ENCODE data around the gene HCST. TPM values are rescaled to one million over a fixed set of nuclear protein-coding genes. Genes with fewer than 3 reads are reported as not detected.

Gene HCST
- total RNA-seq, 1 donor from 2014 or later: 9.1 TPM

- H3K4me1 ChIP-seq: peaks cover 25% of the 10 kb centered on the region
- no peak overlapping the region for H3K27ac ChIP-seq
- intact Hi-C loops (cut with DNase I): loop anchor here (10.0 kb wide), 2 partner anchors 165 to 225 kb away; partner anchors contain the start of genes ARHGAP33 and KMT2B
- TF ChIP-seq POLR2AphosphoS5 (IDR thresholded peaks at IDR 0.05; ENCODE audit: insufficient read depth in 1 of 2, low read depth in 1 of 2) (no peak), POLR2A (IDR thresholded peaks at IDR 0.05) (no peak)
- TF ChIP-seq, protein P1, sequence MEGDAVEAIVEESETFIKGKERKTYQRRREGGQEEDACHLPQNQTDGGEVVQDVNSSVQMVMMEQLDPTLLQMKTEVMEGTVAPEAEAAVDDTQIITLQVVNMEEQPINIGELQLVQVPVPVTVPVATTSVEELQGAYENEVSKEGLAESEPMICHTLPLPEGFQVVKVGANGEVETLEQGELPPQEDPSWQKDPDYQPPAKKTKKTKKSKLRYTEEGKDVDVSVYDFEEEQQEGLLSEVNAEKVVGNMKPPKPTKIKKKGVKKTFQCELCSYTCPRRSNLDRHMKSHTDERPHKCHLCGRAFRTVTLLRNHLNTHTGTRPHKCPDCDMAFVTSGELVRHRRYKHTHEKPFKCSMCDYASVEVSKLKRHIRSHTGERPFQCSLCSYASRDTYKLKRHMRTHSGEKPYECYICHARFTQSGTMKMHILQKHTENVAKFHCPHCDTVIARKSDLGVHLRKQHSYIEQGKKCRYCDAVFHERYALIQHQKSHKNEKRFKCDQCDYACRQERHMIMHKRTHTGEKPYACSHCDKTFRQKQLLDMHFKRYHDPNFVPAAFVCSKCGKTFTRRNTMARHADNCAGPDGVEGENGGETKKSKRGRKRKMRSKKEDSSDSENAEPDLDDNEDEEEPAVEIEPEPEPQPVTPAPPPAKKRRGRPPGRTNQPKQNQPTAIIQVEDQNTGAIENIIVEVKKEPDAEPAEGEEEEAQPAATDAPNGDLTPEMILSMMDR (IDR thresholded peaks at IDR 0.05): no peak
- DNase-seq (ENCODE audit: extremely low spot score in 2 of 2): no peak
- H3K9me3 ChIP-seq: no peaks in the 10 kb centered on the region
- H3K36me3 ChIP-seq: no peaks in the 10 kb centered on the region
- no peaks in the 10 kb centered on the region for H3K27me3 ChIP-seq
- H3K4me3 ChIP-seq: no peak overlapping the region
Observed at GRCh38 chr19:35939307-35940077, 37.2 kb downstream of the HCST start.

DNA sequence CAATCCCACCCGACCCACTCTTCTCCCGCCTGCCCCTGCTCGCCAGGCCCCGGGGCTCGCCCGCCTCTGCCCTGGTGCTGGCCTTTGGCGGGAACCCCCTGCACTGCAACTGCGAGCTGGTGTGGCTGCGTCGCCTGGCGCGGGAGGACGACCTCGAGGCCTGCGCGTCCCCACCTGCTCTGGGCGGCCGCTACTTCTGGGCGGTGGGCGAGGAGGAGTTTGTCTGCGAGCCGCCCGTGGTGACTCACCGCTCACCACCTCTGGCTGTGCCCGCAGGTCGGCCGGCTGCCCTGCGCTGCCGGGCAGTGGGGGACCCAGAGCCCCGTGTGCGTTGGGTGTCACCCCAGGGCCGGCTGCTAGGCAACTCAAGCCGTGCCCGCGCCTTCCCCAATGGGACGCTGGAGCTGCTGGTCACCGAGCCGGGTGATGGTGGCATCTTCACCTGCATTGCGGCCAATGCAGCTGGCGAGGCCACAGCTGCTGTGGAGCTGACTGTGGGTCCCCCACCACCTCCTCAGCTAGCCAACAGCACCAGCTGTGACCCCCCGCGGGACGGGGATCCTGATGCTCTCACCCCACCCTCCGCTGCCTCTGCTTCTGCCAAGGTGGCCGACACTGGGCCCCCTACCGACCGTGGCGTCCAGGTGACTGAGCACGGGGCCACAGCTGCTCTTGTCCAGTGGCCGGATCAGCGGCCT lies 37.9 kb downstream of the HCST start:
- Histone ChIP-seq H3K4me3 (no peak overlapping the region), H3K27me3 (no peaks in the 10 kb centered on the region), H3K27ac (no peak overlapping the region), H3K9me3 (no peaks in the 10 kb centered on the region), H3K36me3 (no peaks in the 10 kb centered on the region), H3K4me1 (peaks cover 22% of the 10 kb centered on the region)
- DNase-seq (ENCODE audit: extremely low spot score in 2 of 2): no peak
- intact Hi-C loops (cut with DNase I): no loop called here
- TF ChIP-seq POLR2A (IDR thresholded peaks at IDR 0.05): no peak
- TF ChIP-seq POLR2AphosphoS5 (IDR thresholded peaks at IDR 0.05; ENCODE audit: insufficient read depth in 1 of 2, low read depth in 1 of 2): no peak
- TF ChIP-seq, protein P1 (IDR thresholded peaks at IDR 0.05): no peak

- Histone ChIP-seq H3K27ac (no peak overlapping the region), H3K36me3 (no peaks in the 10 kb centered on the region)
Observed at GRCh38 chr19:35940839-35941238, 38.5 kb downstream of the HCST start.

DNA sequence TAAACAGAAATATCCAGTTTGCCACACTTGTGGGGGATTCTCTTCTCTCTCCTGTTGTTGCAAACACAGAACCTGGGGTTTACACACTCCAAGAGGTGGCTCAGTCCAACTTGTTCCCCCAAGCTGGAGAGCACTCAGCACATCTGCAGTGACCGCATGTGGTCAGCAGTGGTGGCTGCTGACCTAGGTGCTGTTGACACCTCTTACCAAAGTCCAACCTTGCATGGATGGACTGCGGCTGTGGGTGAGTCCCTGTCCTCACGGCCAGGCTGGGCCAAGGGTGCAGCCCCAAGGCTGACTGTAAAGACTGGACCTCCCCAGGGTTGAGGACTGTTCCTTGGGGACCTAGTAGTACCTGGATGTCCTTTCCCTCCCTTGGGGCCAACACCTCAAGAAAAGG lies 39.9 kb downstream of the HCST start:
- TF ChIP-seq POLR2A (IDR thresholded peaks at IDR 0.05): no peak
- TF ChIP-seq, protein P1 (IDR thresholded peaks at IDR 0.05): no peak
- TF ChIP-seq POLR2AphosphoS5 (IDR thresholded peaks at IDR 0.05; ENCODE audit: insufficient read depth in 1 of 2, low read depth in 1 of 2): no peak
- H3K9me3 ChIP-seq: no peaks in the 10 kb centered on the region
- DNase-seq (ENCODE audit: extremely low spot score in 2 of 2): no peak
- H3K36me3 ChIP-seq: no peaks in the 10 kb centered on the region
- H3K4me3 ChIP-seq: no peak overlapping the region
- H3K27ac ChIP-seq: no peak overlapping the region
- peaks cover 9% of the 10 kb centered on the region for H3K4me1 ChIP-seq
- intact Hi-C loops (cut with DNase I): no loop called here
- no peaks in the 10 kb centered on the region for H3K27me3 ChIP-seq

More at GRCh38 chr19:35940839-35941238, 38.5 kb downstream of the HCST start:
- Histone ChIP-seq H3K9me3 (no peaks in the 10 kb centered on the region), H3K27me3 (no peaks in the 10 kb centered on the region), H3K4me3 (no peak overlapping the region), H3K4me1 (peaks cover 16% of the 10 kb centered on the region)
- intact Hi-C loops (cut with DNase I): no loop called here
- TF ChIP-seq, protein P1 (IDR thresholded peaks at IDR 0.05): no peak
- TF ChIP-seq POLR2A (IDR thresholded peaks at IDR 0.05) (no peak), POLR2AphosphoS5 (IDR thresholded peaks at IDR 0.05; ENCODE audit: insufficient read depth in 1 of 2, low read depth in 1 of 2) (no peak)
- no peak for DNase-seq (ENCODE audit: extremely low spot score in 2 of 2)
